GM19351 (cell line): ENCODE results near the gene TIAL1.
A peak's percentile ranks its signal among the peaks of the same experiment; 100 is the strongest.
"Not testable (repeated sequence)": the region's sequence is repeated elsewhere in the genome, so short reads cannot be mapped to it uniquely, and the experiment has no call there.

Experiments used
- ATAC-seq: cut with Tn5 transposase; IDR thresholded peaks from one replicate; pipeline ENCODE4 v1.9.1; 2021; ENCODE audit warnings: mild to moderate bottlenecking, moderate library complexity; ENCODE audit not compliant: unreplicated experiment

Gene TIAL1

DNA sequence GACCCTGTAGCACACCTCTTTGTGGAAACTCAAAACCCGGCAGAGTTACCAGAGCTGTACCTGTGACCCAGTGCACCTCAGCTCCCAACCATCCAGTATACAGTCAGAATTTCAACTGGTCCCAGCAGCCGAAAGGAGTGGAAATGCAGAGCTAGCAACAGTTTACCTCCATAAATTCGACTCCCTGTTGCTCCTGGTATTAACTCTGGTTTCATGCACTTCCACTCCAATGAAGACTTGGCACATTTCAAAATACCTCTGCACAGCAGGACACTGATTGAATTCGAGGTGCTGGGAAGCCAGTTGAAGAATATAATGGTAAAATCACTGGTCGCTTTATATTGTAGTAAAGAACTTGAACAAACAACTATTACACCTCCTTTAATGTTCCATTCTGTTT is 17.9 kb upstream of the TIAL1 start:
- no peak for ATAC-seq

DNA sequence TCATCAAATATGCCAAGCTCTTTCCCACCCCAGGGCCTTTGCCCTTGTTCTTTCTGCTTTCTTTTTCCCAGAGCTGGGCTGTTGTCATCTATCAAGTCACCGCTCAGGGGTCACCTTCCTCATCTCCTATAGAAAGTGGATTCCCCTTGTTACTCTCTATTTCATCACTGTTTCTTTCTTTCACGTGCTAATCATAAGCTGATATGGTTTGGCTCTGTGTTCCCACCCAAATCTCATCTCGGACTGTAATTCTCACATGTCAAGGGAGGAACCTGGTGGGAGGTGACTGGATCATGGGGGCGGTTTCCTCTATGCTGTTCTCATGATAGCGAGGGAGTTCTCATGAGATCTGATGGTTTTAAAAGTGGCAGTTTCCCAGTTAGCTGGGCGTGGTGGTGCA is 17.0 kb upstream of the TIAL1 start:
- no peak for ATAC-seq

DNA sequence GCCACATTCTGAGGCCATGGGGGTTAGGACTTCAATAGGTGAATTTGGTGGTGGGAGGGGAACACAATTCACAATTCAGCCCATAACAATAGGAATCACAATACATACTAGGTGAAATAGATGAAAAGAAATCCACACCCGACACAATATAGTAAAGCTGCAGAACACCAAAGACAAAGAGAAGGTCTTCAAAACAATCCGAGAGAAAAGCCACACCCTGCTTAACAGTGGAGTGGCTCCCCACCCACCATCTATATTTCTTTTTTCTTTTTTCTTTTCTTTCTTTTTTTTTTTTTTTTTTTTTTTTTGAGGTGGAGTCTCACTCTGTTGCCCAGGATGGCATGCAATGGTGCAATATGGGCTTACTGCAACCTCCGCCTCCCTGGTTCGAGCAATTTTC is 14.7 kb upstream of the TIAL1 start:
- ATAC-seq: no peak

DNA sequence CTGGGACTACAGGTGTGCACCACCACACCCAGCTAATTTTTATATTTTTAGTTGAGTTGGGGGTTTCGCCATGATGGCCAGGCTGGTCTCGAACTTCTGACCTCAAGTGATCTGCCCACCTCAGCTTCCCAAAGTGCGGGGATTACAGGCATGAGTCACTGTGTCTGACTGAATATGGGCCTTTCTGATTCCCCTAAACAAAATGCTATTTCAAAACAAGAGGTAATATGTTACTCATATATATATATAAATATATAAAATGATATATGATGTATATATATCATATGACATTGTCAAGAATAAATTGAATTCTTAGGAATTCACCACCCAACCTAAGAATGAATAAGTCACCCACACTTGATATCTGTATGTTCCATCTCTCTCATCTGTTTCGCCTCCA is 12.8 kb upstream of the TIAL1 start:
- ATAC-seq: no peak

DNA sequence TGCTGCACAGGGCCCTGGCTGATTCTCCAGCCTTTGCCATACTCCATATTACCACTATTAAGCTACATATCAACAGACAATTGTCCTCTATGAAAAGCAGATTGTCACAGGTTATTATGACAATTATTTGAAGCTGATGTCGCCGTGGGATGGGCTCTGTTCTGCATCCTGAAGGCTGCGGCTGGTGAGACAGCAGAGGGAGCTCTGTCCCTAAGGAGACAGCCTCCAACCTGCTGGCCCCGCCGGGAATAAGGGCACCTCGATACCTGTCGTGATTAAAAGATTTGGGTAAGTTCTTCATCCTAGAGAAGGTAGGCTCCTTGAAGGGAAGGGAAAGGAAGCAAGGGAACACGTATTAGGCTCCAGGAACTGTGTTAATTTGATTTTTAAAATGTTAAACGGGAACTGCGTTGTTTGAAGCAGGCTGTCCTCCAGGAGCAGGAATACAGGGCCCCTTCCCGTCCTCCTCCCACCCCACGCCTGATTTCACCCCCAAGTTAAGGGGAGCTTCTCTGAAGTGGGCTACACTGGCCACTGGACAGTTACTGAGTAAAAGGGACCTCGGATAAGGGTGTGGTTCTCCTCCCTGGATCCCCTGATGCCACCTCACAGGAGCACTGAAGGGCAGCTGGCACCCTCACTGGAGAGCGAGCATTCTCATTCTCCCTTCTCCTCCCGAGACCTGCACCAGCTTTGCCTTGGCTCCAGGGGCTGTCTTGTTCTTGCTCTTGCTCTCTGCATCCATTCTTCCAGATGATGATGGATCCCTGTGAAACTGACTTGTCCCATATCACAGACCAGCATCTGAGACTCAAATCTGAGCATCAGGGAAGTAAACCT is 11.8 kb upstream of the TIAL1 start:
- ATAC-seq: no peak

DNA sequence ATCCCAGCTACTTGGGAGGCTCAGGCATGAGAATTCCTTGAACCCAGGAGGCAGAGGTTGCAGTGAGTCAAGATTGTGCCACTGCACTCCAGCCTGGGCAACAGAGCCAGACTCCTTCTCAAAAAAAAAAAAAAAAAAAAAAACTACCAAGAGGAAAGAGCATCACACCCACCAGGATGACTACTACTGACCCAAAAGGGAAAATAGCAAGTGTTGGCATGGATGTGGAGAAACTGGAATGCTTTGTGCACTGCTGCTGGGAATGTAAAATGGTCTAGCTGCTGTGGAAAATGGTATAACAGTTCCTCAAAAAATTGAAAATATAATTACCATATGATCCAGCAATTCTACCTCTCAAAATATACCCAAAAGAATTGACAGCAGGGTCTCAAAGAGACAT is 7.7 kb upstream of the TIAL1 start:
- ATAC-seq: no peak

DNA sequence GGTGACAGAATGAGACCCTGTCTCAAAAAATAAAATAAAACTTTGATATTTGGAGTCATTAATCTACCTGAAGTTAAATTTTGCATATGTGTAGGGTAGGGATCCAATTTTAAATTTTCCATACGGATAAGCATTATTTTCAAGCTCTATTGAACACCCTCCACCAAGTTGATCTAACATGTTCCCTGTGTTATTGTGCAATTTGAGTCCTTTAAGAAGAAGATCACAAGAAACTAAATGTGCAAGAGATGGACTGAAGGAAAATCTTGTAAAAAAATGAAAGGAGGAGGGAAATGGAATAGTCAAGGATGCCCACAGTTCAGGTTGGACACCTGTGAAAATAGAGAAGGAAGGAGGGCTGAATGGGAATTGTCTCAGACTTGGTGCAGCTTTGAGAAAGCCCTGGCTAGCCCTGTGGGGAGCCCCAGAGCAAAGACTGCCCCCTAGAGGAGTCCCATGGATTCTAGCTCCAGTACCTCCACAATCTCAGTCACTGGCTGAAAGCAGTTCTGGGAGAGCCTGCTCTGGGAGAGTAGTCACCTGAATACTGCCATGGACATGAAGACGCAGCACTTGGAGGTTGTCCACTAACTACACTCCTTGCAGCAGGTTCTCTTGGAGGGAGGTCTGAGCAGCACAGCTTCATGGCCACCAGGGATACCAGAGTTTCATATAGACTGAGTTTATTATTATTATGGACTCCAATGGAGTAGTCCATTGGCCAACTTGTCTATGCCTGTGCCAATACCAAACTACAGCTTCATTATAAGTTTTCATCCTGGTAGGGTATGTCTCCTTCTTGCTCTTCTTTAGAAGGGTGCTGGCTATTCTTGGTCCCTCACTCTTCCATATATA is 5.7 kb upstream of the TIAL1 start:
- no peak for ATAC-seq

DNA sequence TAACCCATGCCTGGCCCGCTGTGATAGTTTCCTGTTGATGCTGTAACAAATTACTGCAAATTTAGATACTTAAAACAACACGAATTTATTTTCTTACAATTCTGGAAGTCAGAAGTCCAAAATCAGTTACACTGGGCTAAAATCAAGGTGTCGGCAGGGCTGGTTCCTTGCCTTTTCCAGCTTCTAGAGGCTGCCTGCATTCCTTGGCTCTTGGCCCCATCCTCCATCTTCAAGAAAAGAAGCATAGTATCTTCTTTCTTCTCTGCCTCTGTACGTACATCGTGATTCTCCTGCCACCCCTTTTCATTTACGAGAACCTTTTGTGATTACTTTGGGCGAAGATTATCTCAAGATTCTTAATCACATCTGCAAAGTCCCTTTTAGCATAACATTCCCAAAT is 1.6 kb upstream of the TIAL1 start:
- ATAC-seq: no peak

DNA sequence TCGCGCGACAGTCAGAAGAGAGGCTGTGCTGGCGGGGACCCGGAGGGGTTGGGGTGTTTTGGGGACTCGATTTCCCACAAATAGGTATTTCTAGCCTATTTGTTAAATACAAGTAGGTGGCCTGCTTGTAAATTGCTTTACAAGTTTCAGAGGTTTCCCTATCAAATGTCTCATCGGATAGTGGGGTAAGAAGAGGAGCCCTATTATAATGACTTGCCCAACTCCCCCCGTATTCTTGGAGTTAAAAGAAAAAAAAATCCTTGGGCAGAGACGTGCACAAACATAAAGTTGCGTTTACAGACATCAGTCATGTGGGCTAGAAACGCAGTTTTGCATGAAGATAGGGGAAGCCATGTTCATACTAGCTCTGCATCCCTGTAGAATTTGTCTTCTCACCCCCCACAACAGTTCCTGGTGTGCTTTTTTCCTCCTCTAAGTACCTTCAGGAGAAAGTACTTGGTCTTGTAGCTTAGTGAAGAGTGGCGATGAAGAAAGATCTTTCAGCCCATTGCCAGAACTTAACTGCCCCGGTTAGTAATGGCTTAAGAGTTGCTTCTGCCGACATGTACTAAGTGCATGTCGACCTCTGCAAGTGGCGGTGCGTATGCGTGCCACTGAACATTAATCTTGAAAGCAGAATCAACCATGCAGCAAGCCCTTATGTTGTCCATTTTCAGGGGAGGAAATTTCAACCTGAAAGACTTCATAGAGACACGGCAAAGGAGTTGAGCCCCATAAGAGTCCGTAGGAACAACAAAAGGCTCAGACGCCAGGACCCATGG is 832 bp upstream of the TIAL1 start:
- peak; percentile 29 for ATAC-seq

DNA sequence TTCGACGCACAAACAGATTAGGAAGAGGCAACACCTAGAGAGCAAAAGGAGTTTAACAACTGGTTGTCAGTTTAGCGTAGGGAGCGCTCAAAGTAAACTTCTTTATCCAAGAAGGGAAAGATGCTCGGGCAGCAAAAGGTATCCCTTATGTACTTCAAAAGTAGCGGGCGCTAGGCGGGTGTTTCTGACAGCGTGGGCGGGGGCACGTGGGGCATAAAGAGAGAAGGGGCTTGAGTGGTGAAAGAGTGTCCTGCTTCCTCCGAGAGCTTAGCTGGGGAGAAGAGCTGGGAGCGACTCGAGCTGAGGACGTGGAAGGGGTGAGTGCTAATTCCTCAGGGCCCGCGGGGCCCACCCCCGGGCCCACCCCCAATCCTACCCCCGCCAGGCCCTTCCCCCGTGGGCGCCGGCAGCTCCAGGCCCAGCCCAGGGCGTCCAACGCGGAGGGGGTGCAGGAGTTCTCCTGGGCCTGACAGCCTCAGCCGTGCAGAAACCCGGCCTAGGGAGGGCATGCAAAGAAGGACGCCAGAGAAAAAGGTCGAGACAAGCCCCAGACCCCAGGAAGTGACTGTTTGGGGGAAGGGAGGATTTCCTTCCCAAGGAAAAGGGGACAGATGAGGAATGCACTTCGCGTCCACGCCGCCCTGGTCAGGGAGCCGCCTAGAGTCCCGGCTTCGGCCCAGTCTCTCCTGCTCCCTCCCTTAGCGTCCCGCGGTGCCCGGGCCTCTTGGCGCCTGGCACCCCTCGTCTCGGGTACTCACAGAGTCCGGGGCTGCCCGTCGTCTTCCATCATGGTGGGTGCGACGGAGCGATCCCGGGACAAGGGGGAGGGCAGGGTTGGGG is 868 bp downstream of the TIAL1 start:
- ATAC-seq: peak; percentile 2

DNA sequence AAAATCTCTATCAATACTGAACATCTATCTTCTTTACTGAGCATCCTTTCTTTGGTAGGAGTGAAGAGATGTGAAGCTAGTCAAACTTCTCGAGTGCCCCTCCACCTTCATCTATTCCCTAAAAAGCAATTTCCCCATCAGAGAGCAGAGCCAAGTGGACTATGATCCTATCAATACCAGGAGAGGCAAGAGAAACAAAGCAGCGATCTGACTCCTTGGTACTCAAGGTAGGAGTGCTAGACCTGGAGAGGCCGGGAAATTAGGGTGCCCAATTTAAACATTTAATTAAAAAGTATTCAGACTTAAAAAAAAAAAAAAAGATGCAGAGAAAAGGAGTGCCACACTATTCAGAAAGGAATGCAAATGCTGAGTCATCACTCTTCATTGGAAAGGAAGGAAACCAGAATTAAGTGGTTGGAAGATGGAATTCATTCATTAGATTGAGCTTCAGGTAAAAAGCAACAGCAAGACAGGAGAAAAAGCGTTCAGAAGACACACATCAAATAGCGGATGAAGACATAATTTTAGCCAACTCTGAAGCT is 1.6 kb downstream of the TIAL1 start:
- ATAC-seq: no peak

DNA sequence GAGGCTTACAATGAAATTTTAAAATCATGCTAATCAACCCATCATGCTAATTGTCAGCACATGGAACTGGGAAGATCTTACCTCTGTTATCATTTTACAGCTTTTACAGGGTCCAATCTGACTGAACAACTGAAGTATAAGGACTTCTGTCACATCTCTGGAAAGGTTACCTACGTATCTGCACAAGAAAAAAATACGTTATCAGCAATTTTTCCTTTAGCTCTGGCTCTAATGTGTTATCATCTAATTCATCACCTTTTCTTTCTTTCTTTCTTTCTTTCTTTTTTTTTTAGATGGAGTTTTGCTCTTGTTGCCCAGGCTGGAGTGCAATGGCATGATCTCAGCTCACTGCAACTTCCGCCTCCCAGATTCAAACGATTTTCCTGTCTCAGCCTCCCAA is 8.7 kb downstream of the TIAL1 start:
- ATAC-seq: no peak

DNA sequence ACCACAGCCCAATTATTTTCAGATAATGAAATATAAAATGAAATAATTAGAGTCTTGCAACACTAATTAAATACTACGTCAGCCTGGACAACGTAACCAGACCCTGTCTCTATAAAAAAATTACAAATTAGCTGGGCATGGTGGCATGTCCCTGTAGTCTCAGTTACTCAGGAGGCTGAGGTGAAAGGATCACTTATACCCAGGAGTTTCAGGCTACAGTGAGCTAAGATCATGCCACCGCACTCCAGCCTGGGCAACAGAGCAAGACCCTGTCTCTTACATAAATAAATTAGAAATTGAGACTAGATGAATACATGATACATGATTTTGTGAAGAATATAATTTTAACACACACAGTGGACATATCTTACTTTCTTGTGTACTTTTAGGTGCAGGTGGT is 18.4 kb downstream of the TIAL1 start:
- ATAC-seq: no peak

DNA sequence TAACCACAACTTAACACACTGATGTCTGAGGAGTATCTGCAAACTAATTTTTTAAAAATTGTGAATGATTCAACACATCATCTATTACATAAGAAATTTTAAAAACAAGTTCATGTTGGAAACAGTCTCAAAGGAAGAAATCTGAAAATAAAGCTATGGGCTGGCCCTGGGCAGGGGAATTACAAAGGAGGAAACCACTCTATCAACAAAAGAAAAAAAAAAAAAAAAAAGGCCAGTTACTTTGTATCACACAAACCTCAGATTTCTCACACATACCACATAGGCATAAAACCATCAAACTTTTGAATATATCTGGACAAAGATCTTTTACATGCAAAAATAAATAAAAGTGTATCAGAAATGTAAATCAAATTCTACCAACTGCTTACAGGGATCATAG is 20.8 kb downstream of the TIAL1 start:
- no peak for ATAC-seq

DNA sequence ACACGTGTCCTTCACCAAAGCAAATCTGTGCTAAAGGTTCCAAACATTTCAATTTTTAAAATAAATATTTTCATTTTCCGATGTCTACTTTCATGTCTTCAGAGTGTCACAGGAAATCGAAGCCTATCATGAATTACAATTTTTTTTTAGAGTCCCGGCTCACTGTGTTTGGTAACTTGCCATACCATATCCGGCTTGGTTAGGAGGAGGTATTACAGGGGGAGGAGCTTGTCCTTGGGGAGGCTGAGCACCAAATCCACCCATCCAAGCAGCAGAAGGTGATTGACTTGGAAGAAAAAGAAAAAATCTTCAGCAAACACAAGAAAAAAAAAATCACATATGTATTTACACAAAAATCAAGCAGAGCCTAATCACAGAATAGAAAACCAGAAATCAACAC is 21.3 kb downstream of the TIAL1 start:
- no peak for ATAC-seq

DNA sequence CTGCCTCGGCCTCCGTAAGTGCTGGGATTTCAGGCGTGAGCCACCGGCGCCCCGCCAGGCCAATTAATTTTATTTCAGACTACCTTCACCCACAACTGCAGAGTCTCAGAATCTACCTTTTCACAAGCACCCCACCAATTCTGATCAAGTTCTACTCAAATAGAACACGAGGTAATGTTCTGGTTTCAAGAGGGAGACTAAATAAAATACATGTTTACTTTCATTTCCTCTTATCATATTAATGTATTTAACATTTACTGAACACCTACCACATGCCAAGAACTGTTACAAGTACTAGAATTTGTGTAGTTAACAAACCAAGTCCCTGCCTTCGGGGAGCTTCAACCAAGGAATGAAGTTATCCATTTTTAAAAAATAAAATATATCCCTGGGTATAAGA is 28.8 kb downstream of the TIAL1 start:
- ATAC-seq: no peak

DNA sequence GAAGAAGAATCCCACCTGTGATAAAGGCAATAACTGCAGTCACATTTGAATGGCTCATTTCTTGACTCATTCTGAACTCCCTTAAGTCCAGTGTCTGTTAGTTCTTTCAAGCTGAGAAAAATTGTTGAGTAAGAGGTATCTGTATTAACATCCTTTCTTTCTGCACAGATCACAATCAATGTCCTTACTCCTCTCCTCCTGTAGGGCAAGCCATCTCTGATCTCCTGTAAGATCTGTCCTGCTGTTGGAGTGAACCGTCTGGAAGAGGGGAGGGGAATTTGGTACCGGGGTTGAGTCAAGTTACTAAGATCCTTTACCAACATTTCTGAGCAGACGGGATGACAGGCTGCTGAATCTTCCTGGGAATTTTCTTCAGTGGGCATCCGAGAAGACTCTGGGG is 34.7 kb downstream of the TIAL1 start:
- no peak for ATAC-seq

DNA sequence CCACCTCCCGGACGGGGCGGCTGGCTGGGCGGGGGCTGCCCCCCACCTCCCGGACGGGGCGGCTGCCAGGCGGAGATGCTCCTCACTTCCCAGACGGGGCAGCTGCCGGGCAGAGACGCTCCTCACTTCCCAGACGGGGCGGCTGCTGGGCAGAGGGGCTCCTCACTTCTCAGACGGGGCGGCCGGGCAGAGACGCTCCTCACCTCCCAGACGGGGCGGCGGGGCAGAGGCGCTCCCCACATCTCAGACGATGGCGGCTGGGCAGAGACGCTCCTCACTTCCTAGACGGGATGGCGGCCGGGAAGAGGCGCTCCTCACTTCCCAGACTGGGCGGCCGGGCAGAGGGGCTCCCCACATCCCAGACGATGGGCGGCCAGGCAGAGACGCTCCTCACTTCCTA is 37.3 kb downstream of the TIAL1 start:
- ATAC-seq: not testable (repeated sequence)

DNA sequence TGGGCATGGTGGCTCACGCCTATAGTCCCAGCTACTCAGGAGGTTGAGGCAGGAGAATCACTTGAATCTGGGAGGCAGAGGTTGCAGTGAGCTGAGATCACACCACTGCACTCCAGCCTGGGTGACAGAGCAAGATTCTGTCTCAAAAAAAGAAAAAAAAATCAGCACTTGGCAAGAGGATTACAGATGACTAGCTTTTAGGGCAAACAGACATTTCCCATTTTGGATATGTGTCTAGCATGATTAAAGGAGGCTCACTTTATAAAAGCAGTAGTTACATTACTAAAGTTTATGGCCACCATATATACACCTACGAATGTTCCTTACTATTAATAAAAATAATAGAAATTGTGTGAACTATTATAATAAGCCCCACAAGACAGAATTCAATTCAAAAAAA is 40.7 kb downstream of the TIAL1 start:
- not testable (repeated sequence) for ATAC-seq

DNA sequence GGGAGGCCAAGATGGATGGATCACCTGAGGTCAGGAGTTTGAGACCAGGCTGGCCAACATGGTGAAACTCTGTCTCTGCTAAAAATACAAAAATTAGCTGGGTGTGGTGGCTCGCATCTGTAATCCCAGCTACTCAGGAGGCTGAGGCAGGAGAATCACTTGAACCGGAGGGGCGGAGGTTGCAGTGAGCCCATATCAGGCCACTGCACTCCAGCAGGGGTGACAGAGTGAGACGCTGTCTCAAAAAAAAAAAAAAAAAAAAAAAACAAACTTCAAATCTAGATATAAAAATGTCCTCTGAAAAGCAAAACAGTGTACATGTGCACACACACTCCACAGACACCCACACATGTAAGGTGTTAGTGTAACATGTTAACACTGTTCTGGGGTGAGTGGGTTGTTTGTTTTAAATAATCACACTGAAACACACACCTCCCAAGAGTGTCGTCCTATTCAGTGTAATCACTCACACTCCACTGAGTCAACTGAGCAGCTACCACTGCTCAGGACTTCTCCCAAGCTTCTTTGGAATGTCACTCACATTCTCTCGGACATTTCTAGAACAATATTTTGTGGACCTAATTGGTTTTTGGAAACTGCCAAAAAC is 41.5 kb downstream of the TIAL1 start:
- no peak for ATAC-seq
